Vagina (tissue), 2 donors: ENCODE measurements around the gene FBXO44.

ENCODE experiments used
- CTCF ChIP-seq, 3 experiments: fragments of 450-650 bp in 2 of 3; fragments of 200-600 bp in 1 of 3; sonication (generic) in 1 of 3; IDR thresholded peaks; one replicate each; pipeline ENCODE4 v1.5.1; 2017 to 2019; ENCODE audit warnings: antibody characterized with exemption in 3 of 3, mild to moderate bottlenecking in 2 of 3, moderate library complexity in 2 of 3
- POLR2A ChIP-seq, 2 donors: fragments of 450-650 bp; IDR thresholded peaks; one replicate each; pipeline ENCODE4 v1.6.1; 2017; ENCODE audit warnings: antibody characterized with exemption in 2 of 2, mild to moderate bottlenecking in 2 of 2, moderate library complexity in 2 of 2
- POLR2AphosphoS5 ChIP-seq, 2 donors: sonication (generic); formaldehyde crosslinking; IDR thresholded peaks; one replicate each; pipeline ENCODE4 v1.9.0; 2017; ENCODE audit warnings: antibody characterized with exemption in 2 of 2, mild to moderate bottlenecking in 2 of 2, low read depth in 1 of 2; ENCODE audit not compliant: insufficient read depth in 1 of 2

- TF ChIP-seq CTCF (IDR thresholded peaks at IDR 0.05) (no peak), POLR2A (IDR thresholded peaks at IDR 0.05) (no peak), POLR2AphosphoS5 (IDR thresholded peaks at IDR 0.05; ENCODE audit: insufficient read depth in 1 of 2, low read depth in 1 of 2) (no peak)
Measured at GRCh38 chr1:11626551-11626950, 28.1 kb upstream of the FBXO44 start.
